Mesenchymal stem cell (in vitro differentiated cells and primary cell): Measurements from ENCODE around the gene PAX5.

Source experiments
- DNase-seq: peaks from one replicate; pipeline ENCODE4 v3.0.0-alpha.2; 2013
- H2AFZ ChIP-seq: one replicate; pipeline ENCODE4 v1.6.1; 2013; ENCODE audit warnings: low read depth, mild to moderate bottlenecking, control low read depth, inconsistent platforms, low read length, moderate library complexity
- H2AK5ac ChIP-seq: 2 replicates; pipeline ENCODE4 v1.6.1; 2013; ENCODE audit warnings: low read length, moderate library complexity, mild to moderate bottlenecking, inconsistent platforms; ENCODE audit not compliant: severe bottlenecking
- H2BK120ac ChIP-seq: one replicate; pipeline ENCODE4 v1.6.1; 2013; ENCODE audit warnings: low read depth, mild to moderate bottlenecking, inconsistent platforms, low read length, moderate library complexity
- H2BK12ac ChIP-seq, 2 experiments: one replicate each; pipeline ENCODE4 v1.6.1; 2013; ENCODE audit warnings: inconsistent platforms in 2 of 2, low read length in 2 of 2, mild to moderate bottlenecking in 2 of 2, moderate library complexity in 2 of 2, control low read depth in 1 of 2
- H2BK15ac ChIP-seq: one replicate; pipeline ENCODE4 v1.6.1; 2013; ENCODE audit warnings: mild to moderate bottlenecking, low read depth, inconsistent platforms; ENCODE audit not compliant: poor library complexity, severe bottlenecking
- H2BK5ac ChIP-seq: 2 replicates; pipeline ENCODE4 v1.6.1; 2013; ENCODE audit warnings: low read depth, mild to moderate bottlenecking, low read length, control low read depth, inconsistent platforms; ENCODE audit not compliant: poor library complexity, severe bottlenecking
- H3K14ac ChIP-seq, 2 experiments: one replicate each; pipeline ENCODE4 v1.6.1; 2013; ENCODE audit warnings: inconsistent platforms in 2 of 2, low read length in 2 of 2, control low read depth in 1 of 2, mild to moderate bottlenecking in 1 of 2, moderate library complexity in 1 of 2
- H3K18ac ChIP-seq, 2 experiments: one replicate each; pipeline ENCODE4 v1.6.1; 2013; ENCODE audit warnings: inconsistent platforms in 2 of 2, low read length in 2 of 2, control low read depth in 1 of 2, low read depth in 1 of 2, mild to moderate bottlenecking in 1 of 2
- H3K23ac ChIP-seq, 2 experiments: one replicate each; pipeline ENCODE4 v1.6.1; 2013; ENCODE audit warnings: inconsistent platforms in 2 of 2, low read length in 2 of 2, mild to moderate bottlenecking in 2 of 2, moderate library complexity in 2 of 2, control low read depth in 1 of 2
- H3K27ac ChIP-seq: 2 replicates; pipeline ENCODE4 v1.5.1; 2013; ENCODE audit warnings: mild to moderate bottlenecking, moderate library complexity, low read length, control low read depth, inconsistent platforms; ENCODE audit not compliant: poor library complexity, severe bottlenecking
- H3K27me3 ChIP-seq, 2 experiments: 2 replicates each; pipeline versions ENCODE4 v1.6.1 to v1.7.0; 2013; ENCODE audit warnings: low read length in 2 of 2, mild to moderate bottlenecking in 2 of 2, moderate library complexity in 2 of 2, control low read depth in 1 of 2, inconsistent platforms in 1 of 2; ENCODE audit not compliant: control insufficient read depth in 1 of 2, insufficient read depth in 1 of 2
- H3K36me3 ChIP-seq, 2 experiments: 2 replicates each; pipeline versions ENCODE4 v1.6.1 to v1.7.0; 2013; ENCODE audit warnings: low read length in 2 of 2, control low read depth in 1 of 2, inconsistent platforms in 1 of 2, low read depth in 1 of 2, mild to moderate bottlenecking in 1 of 2; ENCODE audit not compliant: insufficient read depth in 2 of 2, control insufficient read depth in 1 of 2
- H3K4ac ChIP-seq, 2 experiments: one replicate each; pipeline ENCODE4 v1.6.1; 2013; ENCODE audit warnings: inconsistent platforms in 2 of 2, low read length in 2 of 2, mild to moderate bottlenecking in 2 of 2, moderate library complexity in 2 of 2, control low read depth in 1 of 2, low read depth in 1 of 2
- H3K4me1 ChIP-seq: 2 replicates; pipeline ENCODE4 v1.6.1; 2013; ENCODE audit warnings: low read depth, low read length, control low read depth; ENCODE audit not compliant: control insufficient read depth, insufficient read depth
- H3K4me2 ChIP-seq: 2 replicates; pipeline ENCODE4 v1.6.1; 2013; ENCODE audit warnings: low read length, mild to moderate bottlenecking, inconsistent platforms; ENCODE audit not compliant: poor library complexity, severe bottlenecking
- H3K4me3 ChIP-seq, 2 experiments: 2 replicates each; pipeline versions ENCODE4 v1.5.1 to v1.7.0; 2013; ENCODE audit warnings: low read length in 2 of 2, mild to moderate bottlenecking in 2 of 2, control low read depth in 1 of 2, low read depth in 1 of 2; ENCODE audit not compliant: insufficient read depth in 1 of 2
- H3K79me1 ChIP-seq: replicated peaks from 2 replicates; pipeline ENCODE4 v1.6.1; 2013; ENCODE audit warnings: mild to moderate bottlenecking, control low read depth, low read length, inconsistent platforms; ENCODE audit not compliant: poor library complexity, severe bottlenecking
- H3K9ac ChIP-seq: 2 replicates; pipeline ENCODE4 v1.7.0; 2013; ENCODE audit warnings: mild to moderate bottlenecking, low read length, moderate library complexity
- H3K9me3 ChIP-seq: 2 replicates; pipeline ENCODE4 v1.7.0; 2013; ENCODE audit warnings: mild to moderate bottlenecking, low read length; ENCODE audit not compliant: control insufficient read depth
- H4K8ac ChIP-seq: one replicate; pipeline ENCODE4 v1.6.1; 2013; ENCODE audit warnings: inconsistent platforms, mild to moderate bottlenecking, low read length, moderate library complexity
- H4K91ac ChIP-seq: one replicate; pipeline ENCODE4 v1.6.1; 2013; ENCODE audit warnings: mild to moderate bottlenecking, low read length, inconsistent platforms
- WGBS: methylation state at CpG from one replicate; pipeline ENCODE4 v1.1.7; 2013; ENCODE audit warnings: mixed read lengths; 5-methylcytosine and 5-hydroxymethylcytosine counted together

PAX5 gene

GRCh38 chr9:36980148-36980974 is 53.7 kb downstream of the PAX5 start:
- DNase-seq, result no peak
- Histone ChIP-seq H3K9me3 (peaks cover 4% of the 10 kb centered on the region), H3K9ac (no peak overlapping the region), H2BK12ac (no peak overlapping the region), H3K14ac (no peak overlapping the region), H4K8ac (no peak overlapping the region), H2BK15ac (no peak overlapping the region), H3K23ac (no peak overlapping the region), H2BK120ac (no peak overlapping the region), H3K4me2 (no peak overlapping the region), H2AK5ac (no peak overlapping the region), H3K4me3 (no peak overlapping the region), H3K36me3 (no peaks in the 10 kb centered on the region), H2AFZ (no peak overlapping the region), H3K18ac (no peak overlapping the region), H3K27me3 (peaks cover 81 to 93% of the 10 kb centered on the region in 2 experiments), H3K4me1 (peaks cover 1% of the 10 kb centered on the region), H4K91ac (no peak overlapping the region), H3K27ac (no peak overlapping the region), H3K4ac (no peak overlapping the region), H3K79me1 (no peaks in the 10 kb centered on the region), H2BK5ac (no peak overlapping the region)
- WGBS, result 67% methylated on average over 4 of the region's 7 CpGs

GRCh38 chr9:36976371-36977030 is 57.6 kb downstream of the PAX5 start:
- Histone ChIP-seq H2AFZ (no peak overlapping the region), H3K4me2 (no peak overlapping the region), H3K9me3 (no peaks in the 10 kb centered on the region), H3K4me1 (peaks cover 1% of the 10 kb centered on the region), H3K36me3 (no peaks in the 10 kb centered on the region), H3K18ac (no peak overlapping the region), H3K23ac (no peak overlapping the region), H2AK5ac (no peak overlapping the region), H2BK5ac (no peak overlapping the region), H3K9ac (no peak overlapping the region), H3K14ac (no peak overlapping the region), H4K91ac (no peak overlapping the region), H3K27me3 (peaks cover 55 to 78% of the 10 kb centered on the region in 2 experiments), H2BK12ac (no peak overlapping the region), H2BK120ac (no peak overlapping the region), H3K79me1 (no peaks in the 10 kb centered on the region), H3K27ac (no peak overlapping the region), H2BK15ac (no peak overlapping the region), H3K4me3 (no peak overlapping the region), H4K8ac (no peak overlapping the region), H3K4ac (no peak overlapping the region)
- WGBS, result 78% methylated on average over 10 of the region's 10 CpGs
- no peak for DNase-seq

- no peak overlapping the region for H3K23ac ChIP-seq
- 64% methylated on average over 7 of the region's 7 CpGs for WGBS
- H2AK5ac ChIP-seq, result no peak overlapping the region
- H2BK15ac ChIP-seq, result no peak overlapping the region
- H3K9ac ChIP-seq, result no peak overlapping the region
- no peak overlapping the region for H3K4me2 ChIP-seq
- no peak for DNase-seq
- no peak overlapping the region for H3K4me3 ChIP-seq
- no peak overlapping the region for H2BK120ac ChIP-seq
- no peak overlapping the region for H2BK5ac ChIP-seq
- H2AFZ ChIP-seq, result no peak overlapping the region
- H3K9me3 ChIP-seq, result no peaks in the 10 kb centered on the region
- peaks cover 52 to 76% of the 10 kb centered on the region in 2 experiments for H3K27me3 ChIP-seq
- H3K18ac ChIP-seq, result no peak overlapping the region
- no peaks in the 10 kb centered on the region for H3K79me1 ChIP-seq
- no peak overlapping the region for H3K4ac ChIP-seq
- H2BK12ac ChIP-seq, result no peak overlapping the region
- no peak overlapping the region for H4K8ac ChIP-seq
- no peaks in the 10 kb centered on the region for H3K36me3 ChIP-seq
- H3K27ac ChIP-seq, result no peak overlapping the region
- H3K4me1 ChIP-seq, result no peaks in the 10 kb centered on the region
- no peak overlapping the region for H4K91ac ChIP-seq
- no peak overlapping the region for H3K14ac ChIP-seq
Measured at GRCh38 chr9:36974731-36975130, 59.3 kb downstream of the PAX5 start.

- Histone ChIP-seq H3K4me1 (no peaks in the 10 kb centered on the region), H2BK5ac (no peak overlapping the region), H3K14ac (no peak overlapping the region), H3K79me1 (no peaks in the 10 kb centered on the region), H2BK15ac (no peak overlapping the region), H3K36me3 (no peaks in the 10 kb centered on the region), H3K27ac (no peak overlapping the region), H2BK12ac (no peak overlapping the region), H3K23ac (no peak overlapping the region), H3K4ac (no peak overlapping the region), H3K4me3 (no peak overlapping the region), H3K4me2 (no peak overlapping the region), H3K18ac (no peak overlapping the region), H4K8ac (no peak overlapping the region), H3K27me3 (peaks cover 39 to 58% of the 10 kb centered on the region in 2 experiments), H2AFZ (no peak overlapping the region), H2AK5ac (no peak overlapping the region), H2BK120ac (no peak overlapping the region), H3K9ac (no peak overlapping the region), H4K91ac (no peak overlapping the region), H3K9me3 (no peaks in the 10 kb centered on the region)
- DNase-seq, result no peak
- WGBS, result 50% methylated on average over 3 of the region's 4 CpGs
Measured at GRCh38 chr9:36971935-36972488, 62.1 kb downstream of the PAX5 start.
